SK-MEL-5 (cell line): ENCODE results near the gene RAPGEF6. TPM values are rescaled to one million over a fixed set of nuclear protein-coding genes. Genes with fewer than 3 reads are reported as not detected.
A peak's percentile ranks its signal among the peaks of the same experiment; 100 is the strongest.
"Not testable (repeated sequence)": the region's sequence is repeated elsewhere in the genome, so short reads cannot be mapped to it uniquely, and the experiment has no call there.

Experiments used
- DNase-seq: peaks from one replicate; pipeline ENCODE4 v3.0.0-alpha.2; 2016; ENCODE audit warnings: low read depth, low spot score
- in situ Hi-C: cut with HindIII; loops from 2 replicates; pipeline ENCODE4 v1.10.0; 2016; ENCODE audit warnings: low sequenced_read_pairs, high pct_unique_total_duplicates, low pct_unique_long_range_greater_than_20kb
- total RNA-seq: library from RNA; depleted of rRNA; stranded (reverse); fragments of >200 nt; shearing (Covaris generic); gene quantifications from 2 replicates; pipeline ENCODE4 v1.2.3, GENCODE V29; 2014

RAPGEF6 gene
- total RNA-seq, 1 experiment from 2014 or later: 15.0 TPM

- no peak for DNase-seq
- in situ Hi-C loops: no loop called here
Measured at GRCh38 chr5:131426011-131426410, 209.0 kb downstream of the RAPGEF6 start.

- in situ Hi-C loops: no loop called here
- DNase-seq: peak; percentile 50
Measured at GRCh38 chr5:131423056-131423455, 212.0 kb downstream of the RAPGEF6 start.

DNA sequence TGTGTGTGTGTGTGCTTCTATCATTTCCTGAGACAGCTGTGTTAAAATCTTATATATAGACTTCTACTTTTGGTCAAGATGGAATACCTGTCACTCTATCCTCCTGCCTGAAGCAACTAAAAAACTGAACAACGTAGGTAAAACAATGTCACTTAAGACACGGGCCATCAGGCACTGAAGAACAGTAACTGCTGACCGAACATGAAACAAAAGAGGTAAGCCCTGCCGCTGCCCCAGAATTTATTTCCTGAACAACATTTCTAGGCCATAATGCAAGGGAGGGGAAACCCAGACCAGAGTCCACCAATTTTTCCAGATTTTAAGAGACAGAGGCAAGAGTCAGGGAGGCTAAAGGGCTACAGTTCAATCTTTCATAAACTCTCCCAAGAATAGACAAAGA is 215.2 kb downstream of the RAPGEF6 start:
- DNase-seq: no peak
- in situ Hi-C loops: no loop called here

- no peak for DNase-seq
- in situ Hi-C loops: no loop called here
Measured at GRCh38 chr5:131418846-131419245, 216.2 kb downstream of the RAPGEF6 start.

GRCh38 chr5:131417240-131417869 is 217.7 kb downstream of the RAPGEF6 start:
- DNase-seq: peak; percentile 78
- in situ Hi-C loops: no loop called here

DNA sequence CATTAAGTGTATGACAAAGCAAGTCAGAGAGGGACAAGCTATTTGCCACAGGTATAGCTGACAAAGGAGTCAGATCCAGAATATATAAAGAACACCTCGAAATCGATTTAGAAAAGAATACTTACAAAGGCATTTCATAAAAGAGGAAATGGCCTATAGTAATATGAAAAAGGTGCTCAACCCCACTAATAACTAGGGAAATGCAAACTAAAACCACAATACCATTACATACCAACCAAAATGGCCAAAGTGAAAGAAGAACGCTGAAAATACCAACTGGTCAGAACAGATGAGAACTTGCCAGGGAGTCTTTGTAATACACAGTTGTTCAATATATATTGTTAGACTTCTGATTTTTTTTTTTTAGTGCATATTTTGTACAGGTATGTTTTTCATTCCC is 218.3 kb downstream of the RAPGEF6 start:
- in situ Hi-C loops: no loop called here
- DNase-seq: no peak

DNA sequence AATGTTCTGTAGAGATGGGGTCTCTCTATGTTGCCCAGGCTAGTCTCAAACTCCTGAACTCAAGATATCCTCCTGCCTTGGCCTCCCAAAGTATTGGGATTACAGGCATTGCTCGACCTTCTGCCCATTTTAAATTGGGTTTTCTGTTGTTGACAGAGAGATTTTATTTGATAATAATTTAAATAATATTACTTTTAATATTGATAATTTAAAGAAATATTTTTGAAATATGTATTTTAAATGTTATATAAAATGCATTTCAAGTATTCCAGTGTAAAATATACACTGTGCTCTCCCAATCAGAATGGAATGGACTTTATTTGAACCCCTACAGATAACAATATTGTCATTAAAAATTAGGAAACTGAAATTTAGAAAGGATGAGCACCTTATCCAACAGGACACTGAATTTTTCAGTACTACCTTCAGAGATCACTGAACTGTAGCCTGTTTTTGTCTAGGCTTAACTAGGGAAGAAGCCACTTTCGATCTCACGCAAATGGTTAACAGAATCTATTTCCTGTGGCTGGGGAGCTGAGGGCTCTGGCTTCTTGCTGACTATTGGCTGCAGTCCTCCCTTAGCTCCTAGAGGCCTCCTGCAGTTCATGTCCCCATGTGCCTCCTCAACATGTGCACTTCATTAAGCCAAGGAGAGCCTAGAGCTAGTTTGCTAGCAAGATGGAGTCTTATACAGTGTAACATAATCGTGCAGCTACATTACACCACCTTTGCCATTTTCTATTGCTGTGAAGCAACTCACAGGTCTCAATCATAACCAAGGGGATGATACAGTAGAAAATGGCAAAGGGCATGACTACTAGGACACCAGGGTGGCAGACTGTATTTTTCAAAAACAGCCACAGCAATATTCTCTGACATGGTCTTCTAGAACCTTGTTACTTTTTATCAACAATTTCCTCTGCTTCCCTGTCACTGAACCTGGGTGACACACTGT is 221.1 kb downstream of the RAPGEF6 start:
- in situ Hi-C loops: no loop called here
- DNase-seq: no peak

DNA sequence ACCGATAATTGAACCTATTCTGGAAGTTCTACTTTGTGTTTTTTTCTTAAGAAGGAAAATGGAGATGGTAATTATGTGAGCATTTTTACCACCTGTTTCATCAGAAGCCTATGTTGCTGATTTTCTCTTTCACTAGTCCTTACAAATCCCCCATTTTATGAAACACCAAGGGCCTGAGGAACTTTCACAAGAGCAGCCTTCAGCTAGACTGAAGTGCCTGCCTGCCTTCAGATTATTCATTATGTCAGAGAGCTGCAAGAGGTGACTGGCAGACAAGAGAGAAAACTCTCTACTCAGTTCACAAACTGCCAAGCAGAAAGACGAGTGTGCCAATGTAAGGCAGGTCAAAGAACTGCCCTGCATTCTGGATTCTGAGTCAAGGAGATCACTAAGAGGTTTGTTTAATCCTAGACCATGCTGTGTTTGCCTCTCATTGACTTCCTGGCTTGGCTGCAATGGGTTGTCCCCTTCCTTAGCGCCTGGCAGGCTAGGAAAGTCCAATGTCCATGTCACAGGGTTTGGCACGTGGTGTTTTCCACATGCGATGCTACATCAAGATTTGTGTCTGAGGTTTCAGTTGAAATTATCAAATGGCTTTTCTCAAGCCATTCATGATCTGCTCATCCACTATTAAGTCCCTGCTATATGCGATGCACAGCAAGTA is 227.9 kb downstream of the RAPGEF6 start:
- in situ Hi-C loops: no loop called here
- no peak for DNase-seq

DNA sequence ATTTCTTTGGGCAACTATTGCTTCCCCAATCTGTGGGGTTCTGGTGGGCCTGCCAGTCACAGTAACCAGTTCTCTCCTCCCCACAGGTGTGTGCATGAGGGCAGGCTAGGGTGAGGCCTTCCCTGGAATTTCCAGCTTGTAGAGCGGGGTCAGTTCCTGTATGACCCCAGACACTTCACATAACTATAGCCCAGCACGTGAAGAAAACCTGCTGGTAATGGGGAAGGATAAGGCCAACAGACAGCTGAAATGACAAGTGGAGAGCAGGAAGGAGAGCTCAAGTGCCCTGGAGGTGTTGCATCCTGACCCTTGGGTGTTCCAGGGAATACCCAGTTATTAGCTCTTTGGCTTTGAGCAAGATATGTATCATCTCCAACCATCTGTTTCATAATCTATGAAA is 229.0 kb downstream of the RAPGEF6 start:
- in situ Hi-C loops: no loop called here
- no peak for DNase-seq

DNA sequence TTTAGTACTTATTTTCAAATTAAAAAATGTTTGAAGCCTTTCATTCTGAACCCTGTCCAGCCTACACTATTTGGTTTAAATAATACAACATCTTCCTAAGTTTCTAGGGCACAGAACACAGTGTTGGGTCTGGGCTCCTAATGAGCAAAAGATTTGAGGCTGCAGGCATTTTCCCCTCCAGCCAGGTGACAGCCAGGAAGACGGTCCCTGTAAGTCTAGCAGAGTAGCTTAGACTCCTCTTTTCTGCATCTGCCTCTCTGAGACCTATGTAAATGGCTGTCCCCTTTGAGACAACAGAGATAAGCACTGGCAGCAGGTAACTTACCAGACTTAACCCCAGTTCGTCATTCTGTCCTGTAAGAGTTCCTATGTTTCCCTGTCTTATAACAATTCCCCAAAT is 229.4 kb downstream of the RAPGEF6 start:
- in situ Hi-C loops: no loop called here
- DNase-seq: no peak

- no peak for DNase-seq
- in situ Hi-C loops: no loop called here
Measured at GRCh38 chr5:131400585-131400984, 234.4 kb downstream of the RAPGEF6 start.

DNA sequence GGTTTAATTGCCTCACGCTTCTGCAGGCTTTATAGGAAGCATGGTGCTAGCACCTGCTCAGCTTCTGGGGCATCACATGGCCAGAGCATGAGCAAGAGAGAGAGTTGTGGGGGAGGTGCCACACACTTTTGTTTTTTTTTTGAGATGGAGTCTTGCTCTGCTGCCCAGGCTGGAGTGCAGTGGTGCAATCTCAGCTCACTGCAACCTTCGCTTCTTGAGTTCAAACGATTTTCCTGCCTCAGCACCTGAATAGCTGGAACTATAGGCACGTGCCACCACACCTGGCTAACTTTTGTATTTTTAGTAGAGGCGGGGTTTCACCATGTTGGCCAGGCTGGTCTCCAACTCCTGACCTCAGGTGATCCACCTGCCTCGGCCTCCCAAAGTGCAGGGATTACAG is 236.0 kb downstream of the RAPGEF6 start:
- in situ Hi-C loops, DNase-seq: not testable (repeated sequence)

- no peak for DNase-seq
- in situ Hi-C loops: no loop called here
Measured at GRCh38 chr5:131396630-131397273, 238.3 kb downstream of the RAPGEF6 start.

DNA sequence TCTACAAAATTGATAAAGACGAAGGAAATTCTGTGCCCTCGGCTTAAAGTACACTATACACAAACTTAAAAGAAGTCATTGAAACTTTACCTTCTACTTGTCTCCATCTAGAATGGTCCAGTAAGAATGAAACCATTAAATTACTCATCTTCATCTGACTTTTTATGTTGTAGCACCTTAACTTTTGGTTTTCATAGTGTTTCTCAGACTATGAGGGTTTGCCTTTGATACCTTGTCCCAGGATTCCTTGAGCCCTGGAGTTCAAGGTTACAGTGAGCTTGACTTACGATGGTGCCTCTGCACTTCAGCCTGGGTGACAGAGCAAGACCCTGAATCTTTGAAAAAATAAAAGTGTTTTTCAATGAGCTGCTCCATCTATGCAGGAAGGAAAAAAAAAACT is 239.0 kb downstream of the RAPGEF6 start:
- no peak for DNase-seq
- in situ Hi-C loops: no loop called here

DNA sequence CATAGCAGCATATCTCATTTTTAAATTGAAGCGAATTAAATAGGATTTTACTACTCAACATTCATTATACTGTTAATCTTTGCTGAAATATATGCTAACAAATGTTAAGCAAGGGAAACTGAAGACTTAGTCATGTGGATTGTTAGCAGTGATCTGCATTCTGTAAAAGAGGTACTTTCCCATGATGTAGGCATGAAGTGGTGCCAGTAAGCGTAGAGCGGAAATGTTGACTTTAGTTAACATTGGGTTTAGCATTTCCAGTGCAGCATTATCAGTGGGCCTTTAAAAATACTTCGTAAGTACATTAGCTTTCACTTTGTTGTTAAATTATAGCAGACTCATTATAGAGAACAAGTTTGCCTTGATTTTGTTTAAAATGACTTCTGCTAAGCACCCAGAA is 240.9 kb downstream of the RAPGEF6 start:
- no peak for DNase-seq
- in situ Hi-C loops: no loop called here

DNA sequence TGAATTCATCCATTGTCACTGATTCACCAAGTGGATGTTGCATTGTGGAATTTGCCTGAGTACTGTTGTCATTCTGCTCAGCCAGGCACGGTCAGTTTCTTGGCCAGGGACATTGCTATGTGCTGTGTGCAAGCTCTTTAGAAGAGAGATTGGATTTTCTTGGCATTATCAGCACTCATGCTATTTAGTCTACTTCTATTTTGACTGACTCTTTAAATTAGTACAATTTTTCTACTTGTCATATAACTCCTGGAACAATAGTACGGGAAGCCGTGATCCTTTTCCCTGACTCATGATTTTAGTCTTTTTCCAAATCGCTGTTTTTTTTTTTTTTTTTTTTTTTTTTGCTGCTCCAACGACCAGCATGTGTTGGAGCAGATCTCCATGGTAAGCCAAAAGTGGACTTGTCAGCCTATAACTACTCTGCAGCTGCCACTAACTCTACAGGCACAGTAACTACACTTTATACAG is 241.5 kb downstream of the RAPGEF6 start:
- DNase-seq: no peak
- in situ Hi-C loops: no loop called here

GRCh38 chr5:131392466-131393095 is 242.4 kb downstream of the RAPGEF6 start:
- DNase-seq: no peak
- in situ Hi-C loops: no loop called here
